MV-4-11 (cell line): Measurements from ENCODE around the gene ZNF26.
"Not testable (repeated sequence)": the region's sequence is repeated elsewhere in the genome, so short reads cannot be mapped to it uniquely, and the experiment has no call there.

ENCODE experiments used
- DNase-seq: peaks from one replicate; lab custom pipeline; 2025; lab: John Stamatoyannopoulos, UW

The ZNF26 gene

GRCh38 chr12:132986001-132986884 lies at the start of gene ZNF26:
TSS of gene ZNF26 (plus strand) at chr12:132986367. CDS start at chr12:132986841, 474 bp downstream.
- DNase-seq: peak; percentile 88

GRCh38 chr12:132936921-132937320 lies 49.2 kb upstream of the ZNF26 start:
- not testable (repeated sequence) for DNase-seq

- no peak for DNase-seq
Observed at GRCh38 chr12:132937476-132937875, 48.7 kb upstream of the ZNF26 start.

GRCh38 chr12:132938807-132939206 lies 47.4 kb upstream of the ZNF26 start:
- DNase-seq: not testable (repeated sequence)

GRCh38 chr12:132940071-132940719 lies 46.0 kb upstream of the ZNF26 start:
- DNase-seq: no peak

GRCh38 chr12:132941336-132941954 lies 44.7 kb upstream of the ZNF26 start:
- no peak for DNase-seq

GRCh38 chr12:132942611-132943010 lies 43.6 kb upstream of the ZNF26 start:
- no peak for DNase-seq

- no peak for DNase-seq
Observed at GRCh38 chr12:132945806-132946205, 40.4 kb upstream of the ZNF26 start.

- no peak for DNase-seq
Observed at GRCh38 chr12:132946246-132946820, 39.8 kb upstream of the ZNF26 start.

GRCh38 chr12:132948146-132949066 lies 37.8 kb upstream of the ZNF26 start:
- no peak for DNase-seq

GRCh38 chr12:132949936-132950837 lies 36.0 kb upstream of the ZNF26 start:
- no peak for DNase-seq

- no peak for DNase-seq
Observed at GRCh38 chr12:132950844-132951535, 35.2 kb upstream of the ZNF26 start.

- no peak for DNase-seq
Observed at GRCh38 chr12:132951649-132952048, 34.5 kb upstream of the ZNF26 start.

GRCh38 chr12:132952371-132953162 lies 33.6 kb upstream of the ZNF26 start:
- no peak for DNase-seq

- DNase-seq: no peak
Observed at GRCh38 chr12:132953163-132953425, 33.1 kb upstream of the ZNF26 start.

- DNase-seq: no peak
Observed at GRCh38 chr12:132953771-132954170, 32.4 kb upstream of the ZNF26 start.

- DNase-seq: no peak
Observed at GRCh38 chr12:132954471-132955048, 31.6 kb upstream of the ZNF26 start.

- no peak for DNase-seq
Observed at GRCh38 chr12:132955094-132956010, 30.8 kb upstream of the ZNF26 start.
